GM18909 (cell line): ENCODE data around the gene OR11H1.
"Not testable (repeated sequence)": the region's sequence is repeated elsewhere in the genome, so short reads cannot be mapped to it uniquely, and the experiment has no call there.

Experiments
- ATAC-seq: cut with Tn5 transposase; IDR thresholded peaks from one replicate; pipeline ENCODE4 v1.9.1; 2021; ENCODE audit warnings: mild to moderate bottlenecking; ENCODE audit not compliant: unreplicated experiment, poor library complexity

OR11H1 gene, protein sequence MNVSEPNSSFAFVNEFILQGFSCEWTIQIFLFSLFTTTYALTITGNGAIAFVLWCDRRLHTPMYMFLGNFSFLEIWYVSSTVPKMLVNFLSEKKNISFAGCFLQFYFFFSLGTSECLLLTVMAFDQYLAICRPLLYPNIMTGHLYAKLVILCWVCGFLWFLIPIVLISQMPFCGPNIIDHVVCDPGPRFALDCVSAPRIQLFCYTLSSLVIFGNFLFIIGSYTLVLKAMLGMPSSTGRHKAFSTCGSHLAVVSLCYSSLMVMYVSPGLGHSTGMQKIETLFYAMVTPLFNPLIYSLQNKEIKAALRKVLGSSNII

GRCh38 chr22:15527892-15528291 is at the start of gene OR11H1:
Gene OR11H1, plus strand, starts transcription at chr22:15528192. Its CDS starts 0 bp downstream, at chr22:15528192.
- not testable (repeated sequence) for ATAC-seq

GRCh38 chr22:15509967-15510366 is 18.0 kb upstream of the OR11H1 start:
- not testable (repeated sequence) for ATAC-seq

DNA sequence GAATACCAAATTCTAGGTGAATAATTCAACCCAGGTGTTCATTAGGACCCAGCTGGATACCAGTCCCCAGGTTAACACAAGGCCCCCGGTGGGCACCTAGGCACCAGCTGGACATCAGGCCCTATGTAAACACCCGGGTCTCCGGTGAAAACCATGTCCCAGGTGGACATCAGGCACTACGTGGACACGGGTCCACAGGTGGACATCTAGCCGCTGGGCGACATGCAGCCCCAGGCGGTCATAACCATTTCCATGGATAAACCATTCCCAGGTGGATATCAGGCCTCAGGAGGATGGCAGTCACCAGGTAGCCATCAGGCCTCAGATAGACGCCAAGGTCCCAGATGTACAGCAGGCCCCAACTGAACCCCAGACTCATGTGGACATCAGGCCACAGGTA is 12.1 kb upstream of the OR11H1 start:
- ATAC-seq, result not testable (repeated sequence)

DNA sequence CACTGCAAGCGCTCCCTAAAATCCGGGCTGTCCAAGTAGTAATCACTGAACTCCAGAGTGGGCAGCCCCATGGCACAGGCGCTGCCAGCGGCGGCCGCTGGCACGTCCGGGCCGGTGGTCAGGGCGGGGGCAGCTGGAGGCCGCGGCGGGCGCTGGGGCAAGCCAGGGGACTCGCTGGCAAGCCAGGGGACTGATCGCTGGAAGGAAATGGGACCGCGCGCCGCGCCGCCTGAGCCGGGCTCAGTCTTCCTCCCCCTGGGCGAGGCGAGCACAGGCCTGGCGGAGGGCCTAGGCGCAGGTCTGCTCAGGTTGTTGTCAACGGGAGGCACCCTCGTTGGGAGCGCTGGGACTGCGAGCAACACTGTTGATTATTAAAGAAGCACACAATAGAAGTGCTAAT is 25.8 kb downstream of the OR11H1 start:
- ATAC-seq, result not testable (repeated sequence)

GRCh38 chr22:15563461-15563860 is 35.5 kb downstream of the OR11H1 start:
- ATAC-seq, result not testable (repeated sequence)

- ATAC-seq, result not testable (repeated sequence)
Observed at GRCh38 chr22:15565063-15565462, 37.1 kb downstream of the OR11H1 start.
